Right lobe of liver (tissue), 4 donors: Measurements from ENCODE around the gene TEX38.

Experiments used
- POLR2A ChIP-seq: fragments of 450-650 bp; IDR thresholded peaks from one replicate; pipeline ENCODE4 v1.6.1; 2017; ENCODE audit warnings: antibody characterized with exemption, mild to moderate bottlenecking
- TF ChIP-seq, protein P1 (sequence below), 4 donors: fragments of 200-600 bp in 3 of 4; fragments of 450-650 bp in 1 of 4; IDR thresholded peaks; one replicate each; pipeline versions ENCODE4 v1.5.1 to v1.8.0; 2016 to 2022; ENCODE audit warnings: antibody characterized with exemption in 4 of 4, mild to moderate bottlenecking in 2 of 4
- donor health status: DM: no; HTN: no; CAD: no.
- donor health status: DM: no; HTN: no; CAD: no.
- donor health status: DM: no; HTN: yes; CAD: no.

- TF ChIP-seq, protein P1, sequence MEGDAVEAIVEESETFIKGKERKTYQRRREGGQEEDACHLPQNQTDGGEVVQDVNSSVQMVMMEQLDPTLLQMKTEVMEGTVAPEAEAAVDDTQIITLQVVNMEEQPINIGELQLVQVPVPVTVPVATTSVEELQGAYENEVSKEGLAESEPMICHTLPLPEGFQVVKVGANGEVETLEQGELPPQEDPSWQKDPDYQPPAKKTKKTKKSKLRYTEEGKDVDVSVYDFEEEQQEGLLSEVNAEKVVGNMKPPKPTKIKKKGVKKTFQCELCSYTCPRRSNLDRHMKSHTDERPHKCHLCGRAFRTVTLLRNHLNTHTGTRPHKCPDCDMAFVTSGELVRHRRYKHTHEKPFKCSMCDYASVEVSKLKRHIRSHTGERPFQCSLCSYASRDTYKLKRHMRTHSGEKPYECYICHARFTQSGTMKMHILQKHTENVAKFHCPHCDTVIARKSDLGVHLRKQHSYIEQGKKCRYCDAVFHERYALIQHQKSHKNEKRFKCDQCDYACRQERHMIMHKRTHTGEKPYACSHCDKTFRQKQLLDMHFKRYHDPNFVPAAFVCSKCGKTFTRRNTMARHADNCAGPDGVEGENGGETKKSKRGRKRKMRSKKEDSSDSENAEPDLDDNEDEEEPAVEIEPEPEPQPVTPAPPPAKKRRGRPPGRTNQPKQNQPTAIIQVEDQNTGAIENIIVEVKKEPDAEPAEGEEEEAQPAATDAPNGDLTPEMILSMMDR (IDR thresholded peaks at IDR 0.05) = no peak
- TF ChIP-seq POLR2A = no peak
These were observed 10.4 kb downstream of the TEX38 start for GRCh38 chr1:46682064-46682463.
